ENCODE measurements around the gene MAMSTR. TPM values are rescaled to one million over a fixed set of nuclear protein-coding genes. Genes with fewer than 3 reads are reported as not detected.

MAMSTR gene
- total and polyA plus RNA-seq, 10 of the 15 experiments (the other 5 are each of a cell fraction or from before 2014, with no cell fraction given), result 0.04 to 0.73 (median 0.31) TPM; not detected in 1

GRCh38 chr19:48676887-48677286 lies 42.6 kb downstream of the MAMSTR start:
- CTCF ChIA-PET, result interaction anchor here (0.7 to 2.6 kb wide), 4 partner anchors 31 to 166 kb away, joined by 3 to 11 read pairs (median 4); partner anchors contain the start of gene CA11
- Histone ChIP-seq H3K4me3 (no peak overlapping the region), H3K9me3 (replicated peaks; ENCODE audit: control insufficient read depth, insufficient read depth, low read length) (no peaks in the 10 kb centered on the region), H3K79me2 (ENCODE audit: control insufficient read depth, insufficient read depth, low read length) (no peaks in the 10 kb centered on the region), H3K9ac (ENCODE audit: control insufficient read depth, insufficient read depth, low read length) (no peak overlapping the region), H2AFZ (ENCODE audit: control insufficient read depth, low read depth, low read length) (no peak overlapping the region), H3K27ac (ENCODE audit: control insufficient read depth, insufficient read depth) (no peak overlapping the region), H3K36me3 (ENCODE audit: control insufficient read depth in 2 of 2, insufficient read depth in 2 of 2, low read length in 1 of 2) (no peaks in the 10 kb centered on the region), H3K27me3 (replicated peaks in 1 of 2; ENCODE audit: control insufficient read depth in 2 of 2, insufficient read depth in 2 of 2, low read length in 1 of 2) (peaks cover 0 to 2% of the 10 kb centered on the region in 2 experiments; a peak in 2 of 4 replicates), H4K20me1 (ENCODE audit: control insufficient read depth, insufficient read depth) (no peaks in the 10 kb centered on the region), H3K4me2 (ENCODE audit: control insufficient read depth, insufficient read depth) (no peak overlapping the region), H3K4me1 (ENCODE audit: control insufficient read depth, insufficient read depth, low read length) (peaks cover 3% of the 10 kb centered on the region; the same call in 1 of the 2 replicates)
- SMC1A ChIA-PET (ENCODE audit: uncharacterized antibody, unreplicated experiment), result interaction anchor here (1.3 kb wide), 1 partner anchor 106 kb away, joined by 3 read pairs; no protein-coding TSS in a partner anchor
- no peak for ATAC-seq
- BruUV-seq (replicated peaks), result no TSS peak
- in situ Hi-C loops (cut with MboI), result no loop called here
- POLR2A ChIA-PET, result interaction anchor here (1.4 kb wide), 1 partner anchor 36 kb away, joined by 3 read pairs; no protein-coding TSS in a partner anchor
- no peak for DNase-seq (ENCODE audit: low read depth, low spot score)
- FAIRE-seq, result no peak
- RAD21 ChIA-PET (ENCODE audit: unreplicated experiment), result interaction anchor here (1.5 kb wide), 1 partner anchor 294 kb away, joined by 3 read pairs; no protein-coding TSS in a partner anchor
- WGBS (ENCODE audit: insufficient coverage, insufficient replicate concordance, low lambda C conversion rate, missing lambda C conversion rate), result 67% methylated on average over 13 of the region's 13 CpGs
- intact Hi-C loops (cut with micrococcal nuclease; ENCODE audit: unreplicated experiment), result no loop called here
- TF ChIP-seq ZNF384 (IDR thresholded peaks at IDR 0.05; ENCODE audit: borderline replicate concordance, low read depth, low read length), result no peak
- TF ChIP-seq SMAD1 (IDR thresholded peaks at IDR 0.05; ENCODE audit: low read depth, partially characterized antibody), result no peak
- TF ChIP-seq HDAC6 (IDR thresholded peaks at IDR 0.05; ENCODE audit: unreplicated experiment), result no peak
- TF ChIP-seq TBL1XR1 (IDR thresholded peaks at IDR 0.05; ENCODE audit: low read depth, low read length), result no peak
- TF ChIP-seq HCFC1 (IDR thresholded peaks at IDR 0.05; ENCODE audit: low read length), result no peak
- TF ChIP-seq BCL11A (IDR thresholded peaks at IDR 0.05; ENCODE audit: low read depth, low read length), result no peak
- TF ChIP-seq FOXM1 (IDR thresholded peaks at IDR 0.05; ENCODE audit: low read depth, low read length), result no peak
- no peak for TF ChIP-seq KLF5 (IDR thresholded peaks at IDR 0.05; ENCODE audit: partially characterized antibody)
- TF ChIP-seq YY1 (IDR thresholded peaks at IDR 0.05; ENCODE audit: low read depth, low read length), result no peak
- no peak for TF ChIP-seq BACH1 (IDR thresholded peaks at IDR 0.05; ENCODE audit: borderline replicate concordance)
- TF ChIP-seq ZNF24 (IDR thresholded peaks at IDR 0.05), result no peak
- no peak for TF ChIP-seq MLLT1 (IDR thresholded peaks at IDR 0.05)
- TF ChIP-seq ETV6 (conservative IDR thresholded peaks at IDR 0.05 in 1 of 2, IDR thresholded peaks at IDR 0.05 in 1 of 2; ENCODE audit: borderline replicate concordance in 1 of 2, low read depth in 1 of 2), result no peak
- TF ChIP-seq HDGF (IDR thresholded peaks at IDR 0.05), result no peak
- TF ChIP-seq SMARCA5 (IDR thresholded peaks at IDR 0.05), result no peak
